HG02970 (cell line): ENCODE data around the gene GGTLC1.

Experiments
- ATAC-seq: cut with Tn5 transposase; IDR thresholded peaks from one replicate; pipeline ENCODE4 v1.9.1; 2021; ENCODE audit warnings: mild to moderate bottlenecking, moderate library complexity, moderate number of reproducible peaks; ENCODE audit not compliant: unreplicated experiment, low FRiP score

Gene GGTLC1

GRCh38 chr20:23970049-23970448, 18.5 kb downstream of the GGTLC1 start:
- no peak for ATAC-seq

- ATAC-seq = no peak
These were observed 21.0 kb downstream of the GGTLC1 start for GRCh38 chr20:23967616-23967979.

DNA sequence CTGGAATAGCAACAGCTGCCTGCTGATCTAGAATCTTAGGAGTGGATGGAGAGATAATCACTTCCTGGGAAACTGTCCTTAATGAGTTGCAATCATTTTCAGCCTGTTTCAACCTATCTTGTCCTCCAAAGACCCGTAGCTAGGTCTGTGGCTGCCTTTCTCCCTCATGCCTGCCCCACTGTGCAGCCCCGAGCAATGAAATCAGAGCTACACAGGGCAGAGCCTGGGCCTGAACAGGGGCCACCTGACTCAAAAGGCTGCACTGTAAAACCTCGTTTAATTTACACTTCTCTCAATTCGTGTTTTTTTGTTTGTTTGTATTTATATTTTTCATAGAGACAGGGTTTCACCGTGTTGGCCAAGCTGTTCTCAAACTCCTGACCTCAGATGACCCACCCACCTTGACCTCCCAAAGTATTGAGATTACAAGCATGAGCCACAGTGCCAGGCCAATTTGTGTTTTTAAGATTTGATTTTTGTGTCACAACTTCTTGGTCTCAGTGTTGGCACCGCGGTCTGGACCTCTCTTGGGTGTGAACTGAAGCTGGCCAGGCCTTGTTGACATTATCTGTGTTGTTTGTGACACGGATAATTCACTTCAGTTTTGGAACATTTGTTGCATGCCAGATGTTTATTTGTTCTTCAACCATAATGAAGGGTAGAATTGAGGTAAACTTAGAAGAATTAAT, 21.5 kb downstream of the GGTLC1 start:
- ATAC-seq = no peak

DNA sequence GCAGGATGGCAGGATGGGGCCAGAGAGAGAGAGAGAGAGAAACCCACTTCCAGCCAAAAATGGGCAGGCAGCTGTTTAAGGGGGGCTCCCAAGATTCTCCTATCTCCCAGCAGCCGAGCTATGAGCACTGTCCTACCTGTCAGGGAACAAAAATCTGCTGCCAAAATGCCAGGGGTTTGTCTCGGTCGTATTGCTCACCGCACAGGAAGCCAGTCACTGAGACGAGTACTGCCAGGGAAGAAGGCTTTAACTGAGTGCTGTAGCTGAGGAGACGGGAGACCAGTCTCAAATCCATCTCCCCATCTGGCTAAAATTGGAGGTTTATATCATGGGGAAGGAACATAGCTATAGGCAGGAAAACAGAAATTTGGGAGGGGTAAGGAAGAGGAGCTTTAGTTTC, 22.3 kb downstream of the GGTLC1 start:
- ATAC-seq = no peak

GRCh38 chr20:23963941-23964340, 24.6 kb downstream of the GGTLC1 start:
- ATAC-seq = no peak

DNA sequence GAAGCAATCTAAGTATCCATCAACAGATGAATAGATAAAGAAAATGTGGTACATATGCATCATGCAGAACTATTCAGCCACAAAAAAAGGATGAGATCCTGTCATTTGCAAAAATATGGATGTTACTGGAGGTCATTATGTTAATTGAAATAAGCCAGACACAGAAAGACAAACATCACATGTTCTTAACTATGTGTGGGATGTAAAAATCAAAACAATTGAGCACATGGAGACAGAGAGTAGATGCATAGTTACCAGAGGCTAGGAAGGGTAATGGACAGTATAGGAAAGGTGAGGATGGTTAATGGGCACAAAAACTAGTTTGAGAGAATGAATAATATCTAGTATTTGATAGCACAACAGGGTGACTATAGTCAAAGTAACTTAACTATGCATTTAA, 26.3 kb downstream of the GGTLC1 start:
- ATAC-seq = no peak

DNA sequence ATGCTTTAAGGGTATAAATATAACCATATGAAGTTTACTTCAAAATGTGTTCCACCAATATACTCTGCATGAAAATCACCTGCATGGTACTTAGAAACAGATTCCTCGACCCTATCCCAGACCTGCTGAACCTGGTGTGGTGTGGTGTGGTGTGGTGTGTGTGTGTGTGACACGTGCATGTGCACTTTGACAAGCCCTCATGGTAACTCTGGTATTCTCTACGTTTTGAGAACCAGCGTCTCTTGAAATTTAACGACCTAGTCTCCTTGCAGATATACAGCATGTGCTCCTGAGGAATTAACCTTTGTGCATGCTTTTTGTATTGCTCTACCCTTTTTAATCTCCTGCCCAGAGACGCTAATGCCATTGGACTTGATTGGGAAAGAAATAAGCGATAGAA, 29.5 kb downstream of the GGTLC1 start:
- no peak for ATAC-seq

DNA sequence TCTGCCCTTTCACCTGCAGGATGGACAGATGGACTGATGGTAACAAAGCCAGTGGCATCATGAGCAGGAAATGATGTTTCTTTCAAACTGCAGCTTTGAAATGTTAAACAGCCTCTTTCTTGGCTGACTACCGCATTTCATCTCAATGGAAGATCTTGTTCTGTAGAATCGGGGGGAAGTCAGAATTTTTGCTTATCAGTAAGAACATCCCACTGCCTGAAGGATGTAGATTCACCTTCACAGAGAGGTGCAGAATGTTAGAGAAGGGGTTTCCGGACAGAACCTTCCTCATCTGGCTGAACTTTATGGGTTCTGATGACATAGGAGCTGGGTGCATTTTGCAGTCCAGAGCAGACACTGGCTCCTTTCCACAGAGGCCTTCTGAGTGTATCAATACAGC, 32.7 kb downstream of the GGTLC1 start:
- no peak for ATAC-seq

DNA sequence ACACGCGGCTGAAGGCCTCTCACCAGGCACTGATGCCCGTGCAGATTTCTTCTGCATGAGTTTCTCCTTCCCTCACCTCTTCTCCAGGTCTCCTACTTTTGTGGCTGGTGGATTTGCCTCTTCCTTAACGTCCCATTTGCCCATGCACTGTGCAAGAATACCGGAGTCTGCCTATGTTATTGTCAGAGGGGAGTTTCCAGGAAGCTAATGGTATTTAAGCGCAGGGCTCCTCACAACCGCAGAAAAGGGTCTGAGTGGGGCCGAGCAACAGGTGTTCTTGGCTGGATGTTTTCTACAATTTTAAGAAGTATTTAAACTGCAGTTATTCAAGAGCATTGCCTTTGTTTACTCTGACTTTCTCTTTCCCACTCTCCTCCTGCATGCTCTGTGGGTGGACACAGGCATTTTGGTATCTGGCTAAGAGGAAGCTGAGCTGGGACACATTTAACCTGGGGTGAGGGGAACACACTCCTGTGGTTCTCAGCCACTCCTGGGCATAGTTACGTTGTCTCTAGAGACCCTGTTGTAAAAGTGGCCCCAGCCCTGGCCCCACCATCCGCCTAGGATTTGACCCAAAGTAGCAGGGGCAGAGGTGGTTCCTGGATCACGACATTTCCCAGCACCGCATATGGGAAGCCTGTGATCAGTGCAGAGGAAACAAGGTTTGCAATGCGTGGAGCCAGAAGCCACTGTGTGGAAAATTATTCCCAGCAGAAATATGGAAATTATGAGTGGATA, 34.4 kb downstream of the GGTLC1 start:
- ATAC-seq = no peak

DNA sequence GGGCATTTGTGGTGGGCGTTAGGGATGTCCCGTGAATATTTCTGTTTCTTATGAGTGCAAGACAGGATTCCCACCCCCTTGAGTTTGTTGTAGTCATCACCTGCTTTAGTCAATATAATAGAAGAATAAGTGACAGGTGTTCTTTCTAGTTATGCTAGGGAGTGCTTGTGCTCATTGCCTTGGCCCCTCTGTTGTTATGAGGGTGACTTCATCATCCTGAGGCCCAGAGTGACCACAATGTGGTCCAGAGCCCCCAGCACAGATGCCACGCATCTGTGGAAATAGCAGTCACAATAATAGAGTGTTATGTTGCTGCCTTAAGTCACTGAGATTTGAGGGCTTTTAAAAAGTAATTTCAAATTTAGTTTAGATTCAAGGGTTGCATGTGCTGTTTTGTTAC, 42.4 kb downstream of the GGTLC1 start:
- ATAC-seq = no peak

- ATAC-seq = no peak
These were observed 45.3 kb downstream of the GGTLC1 start for GRCh38 chr20:23943304-23943703.

DNA sequence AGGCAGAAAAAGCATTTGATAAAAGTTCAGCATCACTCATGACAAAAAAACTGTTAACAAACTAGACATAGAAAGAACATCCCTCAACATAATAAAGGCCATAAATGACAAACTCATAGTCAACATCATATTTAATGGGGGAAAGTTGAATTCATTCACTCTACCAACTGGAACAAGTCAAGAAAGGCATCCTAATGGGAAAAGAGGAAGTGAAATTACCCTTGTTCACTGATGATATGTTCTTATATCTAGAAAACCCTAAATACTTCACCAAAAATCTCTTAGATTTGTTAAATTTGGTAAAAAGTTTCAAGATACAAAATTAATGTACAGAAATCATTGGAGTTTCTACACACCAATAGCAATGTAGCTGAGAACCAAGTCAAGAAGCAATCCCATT, 48.9 kb downstream of the GGTLC1 start:
- ATAC-seq = no peak

GRCh38 chr20:23939063-23939462, 49.5 kb downstream of the GGTLC1 start:
- no peak for ATAC-seq

DNA sequence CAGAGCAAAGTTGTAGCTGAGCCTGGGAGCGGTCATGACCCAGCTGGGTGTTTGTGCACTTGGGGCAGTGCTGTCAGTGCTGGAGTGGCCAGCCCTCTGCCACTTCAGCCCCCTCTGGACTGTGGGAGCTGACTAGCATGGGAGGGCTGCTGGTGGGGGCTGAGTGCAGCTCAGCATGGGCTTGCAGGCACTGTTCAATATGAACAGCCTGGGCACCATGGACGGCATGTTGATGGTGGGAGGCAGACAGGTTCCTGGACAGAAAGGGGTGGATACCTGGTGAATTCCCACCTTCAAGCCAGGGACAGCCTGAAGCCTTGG, 50.5 kb downstream of the GGTLC1 start:
- no peak for ATAC-seq

DNA sequence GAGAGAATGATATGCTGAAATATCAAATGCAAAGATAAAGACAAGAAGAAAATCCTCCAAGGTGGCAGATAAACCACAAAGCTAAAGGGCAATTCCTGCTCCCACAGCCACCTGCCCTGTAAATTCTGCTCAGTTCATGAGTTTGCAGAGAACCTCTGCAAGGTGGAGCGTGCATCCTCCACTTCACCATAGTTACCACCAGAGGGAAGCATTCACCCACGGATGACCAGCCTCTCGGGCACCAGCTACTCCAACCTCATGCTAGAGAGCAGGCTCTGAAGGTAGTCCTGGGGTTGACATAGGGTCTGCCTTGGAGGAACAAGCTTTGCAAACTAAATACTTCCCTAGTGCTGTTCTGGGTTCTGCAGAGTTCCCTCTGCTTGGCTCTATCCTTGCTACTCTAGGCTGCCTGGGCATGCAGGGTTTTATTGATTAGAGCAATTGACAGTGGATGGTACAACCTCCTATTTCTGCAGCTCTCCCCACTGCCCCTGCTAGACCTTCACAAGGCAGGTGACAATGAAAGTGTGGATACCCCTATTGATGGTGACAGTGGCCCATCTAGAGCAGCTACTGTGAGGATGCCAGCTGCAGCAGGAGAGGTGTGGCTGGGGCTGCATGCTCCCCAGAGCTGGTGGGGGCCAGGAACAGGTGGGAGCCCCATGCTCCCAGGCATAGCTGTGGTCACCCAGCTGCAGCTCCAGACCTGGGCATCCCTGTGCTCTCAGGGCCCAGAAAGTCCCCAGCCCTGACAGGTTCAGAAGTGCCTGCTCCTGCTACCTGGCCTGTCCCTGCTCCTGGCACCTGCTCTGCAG, 51.1 kb downstream of the GGTLC1 start:
- no peak for ATAC-seq
